ENCODE results near the gene CST7.

Gene CST7

GRCh38 chr20:25006431-25007167, 57.5 kb downstream of the CST7 start:
- DNase-seq = no peak

GRCh38 chr20:25007491-25008305, 58.6 kb downstream of the CST7 start:
- DNase-seq = no peak

GRCh38 chr20:25008388-25009217, 59.5 kb downstream of the CST7 start:
- DNase-seq = no peak
